HepG2 (cell line): ENCODE measurements around the gene RTCA. TPM values are rescaled to one million over a fixed set of nuclear protein-coding genes. Genes with fewer than 3 reads are reported as not detected.

Experiments
- BRD4 ChIP-seq: sonication (generic); formaldehyde crosslinking; IDR thresholded peaks from 2 replicates; pipeline ENCODE4 v1.4.0; 2020; ENCODE audit warnings: missing genetic modification reagents
- CTCF ChIP-seq: sonication (generic); formaldehyde crosslinking; IDR thresholded peaks from 2 replicates; pipeline ENCODE4 v1.5.0; 2020; ENCODE audit warnings: mild to moderate bottlenecking, missing genetic modification reagents, moderate library complexity
- EED ChIP-seq: sonication (generic); formaldehyde crosslinking; IDR thresholded peaks from 2 replicates; pipeline ENCODE4 v1.5.0; 2020; ENCODE audit warnings: mild to moderate bottlenecking, missing genetic modification reagents
- EZH2 ChIP-seq: conservative IDR thresholded peaks from 2 replicates; pipeline ENCODE4 v1.6.1; 2012; ENCODE audit warnings: mild to moderate bottlenecking, low read depth, low read length, moderate library complexity
- HINFP ChIP-seq: sonication (generic); formaldehyde crosslinking; IDR thresholded peaks from 2 replicates; pipeline ENCODE4 v1.4.0; 2020; ENCODE audit warnings: low read depth, mild to moderate bottlenecking, missing genetic modification reagents
- KMT2A ChIP-seq: sonication (generic); formaldehyde crosslinking; IDR thresholded peaks from 2 replicates; pipeline ENCODE4 v1.4.0; 2020; ENCODE audit warnings: missing genetic modification reagents
- PCBP2 ChIP-seq: fragments of 200-400 bp; formaldehyde crosslinking; optimal IDR thresholded peaks from 2 replicates; pipeline ENCODE3; 2018; ENCODE audit warnings: low read length, low read depth; ENCODE audit not compliant: poor library complexity, severe bottlenecking
- PITX1 ChIP-seq: sonication (generic); formaldehyde crosslinking; IDR thresholded peaks from 2 replicates; pipeline ENCODE4 v1.5.1; 2020; ENCODE audit warnings: mild to moderate bottlenecking, missing genetic modification reagents
- PRDM10 ChIP-seq: sonication (generic); formaldehyde crosslinking; IDR thresholded peaks from 2 replicates; pipeline ENCODE4 v1.4.0; 2020; ENCODE audit warnings: low read depth, missing genetic modification reagents
- SIN3B ChIP-seq: fragments of 150-350 bp; IDR thresholded peaks from 2 replicates; pipeline ENCODE4 v1.6.1; 2014; ENCODE audit warnings: low read length
- ZNF205 ChIP-seq: IDR thresholded peaks from 2 replicates; pipeline ENCODE4 v1.6.1; 2018; ENCODE audit warnings: missing biosample characterization, missing genetic modification reagents
- ZNF30 ChIP-seq: sonication (generic); formaldehyde crosslinking; IDR thresholded peaks from 2 replicates; pipeline ENCODE4 v1.5.0; 2020; ENCODE audit warnings: mild to moderate bottlenecking, missing genetic modification reagents
- ZNF550 ChIP-seq: sonication (generic); formaldehyde crosslinking; IDR thresholded peaks from 2 replicates; pipeline ENCODE4 v1.4.0; 2020; ENCODE audit warnings: mild to moderate bottlenecking, missing genetic modification reagents, borderline replicate concordance
- ZNF75D ChIP-seq: sonication (generic); formaldehyde crosslinking; IDR thresholded peaks from 2 replicates; pipeline ENCODE4 v1.8.1; 2023; ENCODE audit warnings: missing genetic modification reagents, mild to moderate bottlenecking, borderline replicate concordance
- ZNF776 ChIP-seq: sonication (generic); formaldehyde crosslinking; IDR thresholded peaks from 2 replicates; pipeline ENCODE4 v1.4.0; 2020; ENCODE audit warnings: mild to moderate bottlenecking, missing genetic modification reagents
- ZNF790 ChIP-seq: sonication (generic); formaldehyde crosslinking; IDR thresholded peaks from 2 replicates; pipeline ENCODE4 v1.8.0; 2022; ENCODE audit warnings: missing genetic modification reagents, mild to moderate bottlenecking, borderline replicate concordance
- polyA plus RNA-seq, 8 experiments: library from polyadenylated mRNA; depleted of rRNA in 3 of 8; stranded (reverse) in 7 of 8; unstranded in 1 of 8; fragments of >200 nt; fragmentation: Illumina TruSeq in 4 of 8; extraction: Trizol in 4 of 8; gene quantifications; 2 replicates each; pipeline versions ENCODE4 v1.2.1 to v1.2.3, GENCODE V29; 2011 to 2016; ENCODE audit warnings: low read depth in 4 of 8, missing spikeins in 1 of 8, mixed read lengths in 1 of 8; ENCODE audit not compliant: insufficient read depth in 1 of 8
- total RNA-seq, 5 experiments: library from RNA; depleted of rRNA; stranded (reverse); fragments of >200 nt; fragmentation: Illumina TruSeq; extraction: Trizol; gene quantifications; 2 replicates each; pipeline ENCODE4 v1.2.3, GENCODE V29; 2016; ENCODE audit warnings: low read depth in 1 of 5
- TF ChIP-seq, protein P1 (sequence below): sonication (generic); formaldehyde crosslinking; IDR thresholded peaks from 2 replicates; pipeline ENCODE4 v1.5.1; 2020; ENCODE audit warnings: missing genetic modification reagents, mild to moderate bottlenecking, borderline replicate concordance
- TF ChIP-seq, protein P2 (sequence below): sonication (generic); formaldehyde crosslinking; IDR thresholded peaks from 2 replicates; pipeline ENCODE4 v1.9.0; 2022; ENCODE audit warnings: missing genetic modification reagents, mild to moderate bottlenecking, borderline replicate concordance

RTCA gene
- total and polyA plus RNA-seq, 2 of the 13 experiments (the other 11 are each of a cell fraction or from before 2014, with no cell fraction given) = 22.7 to 31.0 TPM

GRCh38 chr1:100265931-100266740, at the start of gene RTCA (continued):
- TF ChIP-seq HINFP (CRISPR knock-in tag) (no peak), ZNF776 (no peak), PITX1 (no peak), KMT2A (CRISPR knock-in tag) (peak; percentile 84; the same call in 1 of the 2 replicates), EZH2 (no peak), BRD4 (CRISPR knock-in tag) (peak; percentile 70; the same call in 1 of the 2 replicates), ZNF550 (no peak), ZNF30 (CRISPR knock-in tag) (no peak), ZNF205 (CRISPR knock-in tag) (no peak), CTCF (CRISPR knock-in tag) (no peak), PCBP2 (no peak), ZNF75D (CRISPR knock-in tag) (no peak), PRDM10 (0 out of 2 replicates have a peak, but pooled peaks have one; percentile 51), ZNF790 (CRISPR knock-in tag) (no peak), SIN3B (no peak), EED (no peak)
- TF ChIP-seq, protein P1, sequence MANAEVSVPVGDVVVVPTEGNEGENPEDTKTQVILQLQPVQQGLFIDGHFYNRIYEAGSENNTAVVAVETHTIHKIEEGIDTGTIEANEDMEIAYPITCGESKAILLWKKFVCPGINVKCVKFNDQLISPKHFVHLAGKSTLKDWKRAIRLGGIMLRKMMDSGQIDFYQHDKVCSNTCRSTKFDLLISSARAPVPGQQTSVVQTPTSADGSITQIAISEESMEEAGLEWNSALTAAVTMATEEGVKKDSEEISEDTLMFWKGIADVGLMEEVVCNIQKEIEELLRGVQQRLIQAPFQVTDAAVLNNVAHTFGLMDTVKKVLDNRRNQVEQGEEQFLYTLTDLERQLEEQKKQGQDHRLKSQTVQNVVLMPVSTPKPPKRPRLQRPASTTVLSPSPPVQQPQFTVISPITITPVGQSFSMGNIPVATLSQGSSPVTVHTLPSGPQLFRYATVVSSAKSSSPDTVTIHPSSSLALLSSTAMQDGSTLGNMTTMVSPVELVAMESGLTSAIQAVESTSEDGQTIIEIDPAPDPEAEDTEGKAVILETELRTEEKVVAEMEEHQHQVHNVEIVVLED (CRISPR knock-in tag) = peak; percentile 57; the same call in 1 of the 2 replicates
- TF ChIP-seq, protein P2, sequence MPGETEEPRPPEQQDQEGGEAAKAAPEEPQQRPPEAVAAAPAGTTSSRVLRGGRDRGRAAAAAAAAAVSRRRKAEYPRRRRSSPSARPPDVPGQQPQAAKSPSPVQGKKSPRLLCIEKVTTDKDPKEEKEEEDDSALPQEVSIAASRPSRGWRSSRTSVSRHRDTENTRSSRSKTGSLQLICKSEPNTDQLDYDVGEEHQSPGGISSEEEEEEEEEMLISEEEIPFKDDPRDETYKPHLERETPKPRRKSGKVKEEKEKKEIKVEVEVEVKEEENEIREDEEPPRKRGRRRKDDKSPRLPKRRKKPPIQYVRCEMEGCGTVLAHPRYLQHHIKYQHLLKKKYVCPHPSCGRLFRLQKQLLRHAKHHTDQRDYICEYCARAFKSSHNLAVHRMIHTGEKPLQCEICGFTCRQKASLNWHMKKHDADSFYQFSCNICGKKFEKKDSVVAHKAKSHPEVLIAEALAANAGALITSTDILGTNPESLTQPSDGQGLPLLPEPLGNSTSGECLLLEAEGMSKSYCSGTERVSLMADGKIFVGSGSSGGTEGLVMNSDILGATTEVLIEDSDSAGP (CRISPR knock-in tag) = peak; percentile 100
